Measurements from ENCODE around the gene ABCC3.

The ABCC3 gene

DNA sequence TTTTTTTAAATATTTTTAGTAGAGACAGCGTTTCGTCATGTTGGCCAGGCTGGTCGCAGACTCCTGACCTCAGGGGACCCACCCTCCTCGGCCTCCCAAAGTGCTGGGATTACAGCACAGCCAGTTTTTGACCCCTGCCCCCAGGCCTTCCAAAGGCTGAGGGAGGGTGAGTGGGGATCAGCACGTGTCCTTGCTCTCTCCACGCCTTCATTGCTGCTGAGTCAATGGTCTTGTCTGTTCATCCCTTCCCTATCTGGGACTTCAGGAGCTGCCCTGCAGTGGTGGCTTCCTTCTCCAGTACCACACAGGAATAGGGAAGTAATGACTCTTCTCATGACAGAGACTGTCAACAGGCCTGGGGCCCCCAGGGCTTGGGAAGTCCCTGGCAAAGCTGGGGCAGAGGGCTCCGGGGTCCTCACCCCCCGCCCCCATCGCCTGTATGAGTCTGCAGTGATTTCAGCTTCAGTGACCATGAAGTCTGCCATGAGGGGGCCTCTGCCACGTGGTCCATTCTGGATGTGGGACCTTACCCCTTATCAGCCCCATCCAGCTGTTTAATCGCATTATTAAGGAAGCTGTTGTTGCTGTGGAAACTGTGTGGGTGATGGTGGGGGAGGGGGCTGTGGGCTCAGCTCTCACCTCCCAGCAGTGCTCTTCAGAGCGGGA lies 6.1 kb downstream of the ABCC3 start:
- no peak overlapping the region for H3K27ac ChIP-seq (ENCODE audit: low read length)
- no peak overlapping the region for H3K4me3 ChIP-seq (ENCODE audit: low read length)
- H3K27me3 ChIP-seq (ENCODE audit: insufficient read depth, low read length) = peaks cover 26% of the 10 kb centered on the region
- H3K9me3 ChIP-seq (ENCODE audit: insufficient read depth, low read depth, low read length) = no peaks in the 10 kb centered on the region
- H3K4me1 ChIP-seq (ENCODE audit: insufficient read depth, low read length) = peaks cover 6% of the 10 kb centered on the region; the same call in 1 of the 2 replicates
- H3K9ac ChIP-seq (ENCODE audit: low read depth, low read length) = no peak overlapping the region
- no peaks in the 10 kb centered on the region for H3K36me3 ChIP-seq (ENCODE audit: insufficient read depth, low read depth, low read length)

DNA sequence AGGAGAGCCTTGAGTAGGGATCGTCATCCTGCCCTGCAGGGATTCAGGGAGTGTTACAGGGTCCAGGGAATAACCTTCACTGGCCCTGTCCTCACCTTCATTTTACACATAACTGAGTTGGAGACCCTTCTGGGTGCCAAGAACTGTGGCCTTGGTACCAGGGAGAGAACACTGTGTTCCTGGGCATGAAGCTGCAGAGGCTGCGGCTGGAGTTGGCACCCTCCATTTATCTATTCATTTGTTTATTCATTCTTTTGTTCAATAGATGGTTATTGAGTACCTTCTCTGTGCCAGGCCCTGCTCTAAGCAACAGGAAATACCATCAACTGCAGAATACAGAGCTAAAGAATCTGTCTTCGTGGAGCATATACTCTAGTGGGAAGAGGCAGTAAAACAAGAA lies 6.7 kb downstream of the ABCC3 start:
- H3K36me3 ChIP-seq (ENCODE audit: insufficient read depth, low read depth, low read length) = no peaks in the 10 kb centered on the region
- peaks cover 6% of the 10 kb centered on the region; the same call in 1 of the 2 replicates for H3K4me1 ChIP-seq (ENCODE audit: insufficient read depth, low read length)
- H3K27ac ChIP-seq (ENCODE audit: low read length) = no peak overlapping the region
- H3K27me3 ChIP-seq (ENCODE audit: insufficient read depth, low read length) = peaks cover 20% of the 10 kb centered on the region
- no peaks in the 10 kb centered on the region for H3K9me3 ChIP-seq (ENCODE audit: insufficient read depth, low read depth, low read length)
- H3K4me3 ChIP-seq (ENCODE audit: low read length) = no peak overlapping the region
- H3K9ac ChIP-seq (ENCODE audit: low read depth, low read length) = no peak overlapping the region

DNA sequence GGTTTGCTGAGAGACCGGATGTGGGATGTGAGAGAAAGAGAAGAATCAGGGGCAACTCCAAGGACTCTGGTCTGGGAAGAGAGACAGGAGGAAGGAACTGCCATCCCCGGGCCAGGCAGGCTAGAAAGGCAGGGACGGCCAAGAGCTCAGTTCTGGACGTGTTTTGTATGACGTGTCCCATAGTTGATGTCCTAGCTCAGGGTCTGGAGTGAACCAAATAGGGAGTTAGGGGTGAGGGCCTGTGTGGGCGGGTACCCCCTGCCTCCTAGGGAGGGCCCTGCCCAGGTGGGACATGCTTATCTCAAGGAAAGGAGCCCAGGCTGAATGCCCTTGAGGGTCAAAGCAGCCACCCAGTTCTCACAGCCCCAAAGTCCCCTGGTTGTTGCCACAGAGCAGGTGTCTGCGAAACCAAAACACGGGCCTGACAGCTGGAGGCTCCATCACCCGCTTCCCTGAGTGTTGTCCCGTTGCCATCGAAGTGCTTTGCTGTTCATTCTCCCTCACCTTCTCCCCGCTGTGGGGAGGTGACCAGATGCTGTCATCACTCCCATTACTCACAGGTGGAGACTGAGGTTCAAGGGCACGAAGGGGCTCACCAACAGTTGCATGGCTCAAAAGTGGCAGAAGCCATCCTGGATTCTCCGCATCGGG lies 7.5 kb downstream of the ABCC3 start:
- H3K27ac ChIP-seq (ENCODE audit: low read length) = no peak overlapping the region
- H3K9ac ChIP-seq (ENCODE audit: low read depth, low read length) = no peak overlapping the region
- H3K27me3 ChIP-seq (ENCODE audit: insufficient read depth, low read length) = peaks cover 12% of the 10 kb centered on the region
- no peak overlapping the region for H3K4me3 ChIP-seq (ENCODE audit: low read length)
- H3K4me1 ChIP-seq (ENCODE audit: insufficient read depth, low read length) = peaks cover 6% of the 10 kb centered on the region; the same call in 1 of the 2 replicates
- no peaks in the 10 kb centered on the region for H3K9me3 ChIP-seq (ENCODE audit: insufficient read depth, low read depth, low read length)
- H3K36me3 ChIP-seq (ENCODE audit: insufficient read depth, low read depth, low read length) = no peaks in the 10 kb centered on the region

DNA sequence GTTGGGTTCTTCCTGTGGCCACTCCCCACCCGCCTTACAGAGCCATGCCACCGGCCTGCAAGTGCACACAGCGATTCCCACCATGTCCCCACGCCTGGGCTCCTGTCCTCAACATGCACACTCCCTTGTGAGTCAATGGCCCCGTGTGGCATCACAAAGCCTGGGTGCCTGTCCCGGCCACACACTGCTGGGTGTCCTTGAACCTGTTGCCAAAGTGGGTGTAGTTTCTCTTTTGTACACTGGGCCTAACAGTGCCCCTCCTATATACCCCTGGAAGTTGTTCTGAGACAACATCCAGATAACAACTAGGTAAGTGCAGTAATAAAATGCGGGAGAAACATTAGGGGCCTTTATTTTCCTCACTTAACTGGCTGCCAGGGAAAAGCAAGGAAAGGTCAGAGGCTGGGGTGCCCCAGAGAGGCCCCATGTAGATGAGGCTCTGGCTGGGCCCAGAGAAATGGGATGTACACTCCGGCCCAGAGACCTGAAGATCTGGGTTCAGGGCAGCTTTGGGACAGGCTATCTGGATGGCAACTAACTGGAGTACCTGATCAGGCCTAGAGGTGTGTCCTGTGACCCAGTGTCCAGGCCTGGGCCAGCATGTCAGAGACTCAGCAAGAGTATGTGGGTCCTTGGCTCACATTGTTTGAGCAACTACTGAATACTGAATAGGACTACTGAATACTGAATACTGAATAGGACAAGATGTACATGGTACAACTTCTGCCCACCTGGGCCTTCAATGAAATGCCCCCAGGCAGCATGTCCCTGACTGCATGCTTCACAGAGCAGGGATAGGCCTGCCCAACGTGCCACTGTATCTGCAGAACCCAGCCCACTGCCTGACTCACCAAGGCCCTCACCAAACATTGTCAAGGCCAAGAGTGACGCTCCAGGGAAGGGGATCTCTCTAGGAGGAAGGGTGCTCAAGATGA lies 8.3 kb downstream of the ABCC3 start:
- H3K36me3 ChIP-seq (ENCODE audit: insufficient read depth, low read depth, low read length) = no peaks in the 10 kb centered on the region
- H3K27ac ChIP-seq (ENCODE audit: low read length) = no peak overlapping the region
- no peak overlapping the region for H3K4me3 ChIP-seq (ENCODE audit: low read length)
- H3K9ac ChIP-seq (ENCODE audit: low read depth, low read length) = no peak overlapping the region
- peaks cover 4% of the 10 kb centered on the region; the same call in 1 of the 2 replicates for H3K27me3 ChIP-seq (ENCODE audit: insufficient read depth, low read length)
- H3K4me1 ChIP-seq (ENCODE audit: insufficient read depth, low read length) = peaks cover 6% of the 10 kb centered on the region; the same call in 1 of the 2 replicates
- no peaks in the 10 kb centered on the region for H3K9me3 ChIP-seq (ENCODE audit: insufficient read depth, low read depth, low read length)

DNA sequence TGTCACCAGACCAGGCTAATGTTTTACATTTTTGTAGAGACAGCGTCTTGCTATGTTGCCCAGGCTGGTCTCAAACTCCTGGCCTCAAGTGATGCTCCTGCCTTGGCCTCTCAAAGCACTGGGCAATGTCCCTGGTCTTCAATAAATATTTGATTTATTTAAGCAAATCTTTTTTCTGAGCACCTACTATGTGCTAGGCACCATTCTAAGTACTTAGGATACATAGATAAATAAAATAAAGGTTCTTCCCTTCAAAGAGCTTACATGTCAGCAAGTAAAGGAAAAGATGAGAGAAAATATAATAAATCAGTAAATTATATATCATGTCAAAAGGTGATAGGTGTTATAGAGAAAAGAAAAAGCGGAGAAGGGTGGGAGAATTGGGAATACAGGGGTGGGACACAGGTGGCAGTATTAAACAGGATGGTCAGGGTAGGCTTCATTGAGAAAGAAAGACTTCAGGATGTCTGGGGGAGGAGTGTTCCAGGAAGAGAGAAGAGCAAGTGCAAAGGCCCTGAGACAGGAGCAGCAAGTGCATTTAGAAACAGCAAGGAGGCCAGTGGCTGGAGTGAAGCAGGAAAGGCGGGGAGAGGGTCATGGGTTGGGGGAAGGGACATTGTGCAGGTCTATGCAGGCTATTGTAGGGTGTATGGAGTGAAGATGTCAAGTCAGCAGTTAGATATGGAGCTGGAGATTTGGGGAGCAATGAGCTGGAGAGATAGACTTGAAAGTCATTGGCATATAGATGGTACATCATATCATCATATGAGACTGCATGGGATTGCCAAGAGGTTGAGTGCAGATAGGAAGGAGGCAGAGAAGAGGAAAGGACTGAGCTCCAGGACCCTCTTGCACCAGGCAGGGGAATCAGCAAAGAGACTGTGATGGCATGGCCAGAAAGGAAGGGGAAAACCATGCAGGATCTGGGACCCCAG lies 11.3 kb downstream of the ABCC3 start:
- H3K27ac ChIP-seq (ENCODE audit: low read length) = no peak overlapping the region
- no peaks in the 10 kb centered on the region for H3K4me1 ChIP-seq (ENCODE audit: insufficient read depth, low read length)

DNA sequence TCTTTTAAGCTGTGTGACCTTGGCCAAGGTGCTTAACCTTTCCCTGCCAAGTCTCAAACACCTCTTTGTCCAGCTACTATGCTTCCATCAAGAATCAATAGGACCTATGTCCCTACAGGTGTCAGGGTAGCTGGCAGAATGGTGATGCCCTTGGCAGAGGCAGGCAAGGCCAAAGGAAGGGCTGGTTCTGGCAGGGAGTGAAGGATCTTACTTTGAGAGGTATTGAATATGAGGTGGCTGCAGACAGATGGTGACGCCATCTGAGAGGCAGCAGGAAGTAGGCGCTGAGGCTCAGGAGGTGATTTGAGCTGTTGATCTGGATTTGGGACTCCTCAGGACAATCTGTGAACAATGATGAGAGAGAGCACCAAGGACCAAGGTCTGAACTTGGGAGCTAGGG lies 12.5 kb downstream of the ABCC3 start:
- no peak overlapping the region for H3K27ac ChIP-seq (ENCODE audit: low read length)
- no peaks in the 10 kb centered on the region for H3K36me3 ChIP-seq (ENCODE audit: insufficient read depth, low read depth, low read length)
- no peaks in the 10 kb centered on the region for H3K9me3 ChIP-seq (ENCODE audit: insufficient read depth, low read depth, low read length)
- H3K27me3 ChIP-seq (ENCODE audit: insufficient read depth, low read length) = no peaks in the 10 kb centered on the region
- no peak overlapping the region for H3K4me3 ChIP-seq (ENCODE audit: low read length)
- no peak overlapping the region for H3K9ac ChIP-seq (ENCODE audit: low read depth, low read length)
- H3K4me1 ChIP-seq (ENCODE audit: insufficient read depth, low read length) = no peaks in the 10 kb centered on the region

More for the DNA sequence above, 11.3 kb downstream of the ABCC3 start:
- Histone ChIP-seq H3K27me3 (ENCODE audit: insufficient read depth, low read length) (no peaks in the 10 kb centered on the region), H3K4me3 (ENCODE audit: low read length) (no peak overlapping the region), H3K9ac (ENCODE audit: low read depth, low read length) (no peak overlapping the region), H3K36me3 (ENCODE audit: insufficient read depth, low read depth, low read length) (no peaks in the 10 kb centered on the region), H3K9me3 (ENCODE audit: insufficient read depth, low read depth, low read length) (no peaks in the 10 kb centered on the region)

DNA sequence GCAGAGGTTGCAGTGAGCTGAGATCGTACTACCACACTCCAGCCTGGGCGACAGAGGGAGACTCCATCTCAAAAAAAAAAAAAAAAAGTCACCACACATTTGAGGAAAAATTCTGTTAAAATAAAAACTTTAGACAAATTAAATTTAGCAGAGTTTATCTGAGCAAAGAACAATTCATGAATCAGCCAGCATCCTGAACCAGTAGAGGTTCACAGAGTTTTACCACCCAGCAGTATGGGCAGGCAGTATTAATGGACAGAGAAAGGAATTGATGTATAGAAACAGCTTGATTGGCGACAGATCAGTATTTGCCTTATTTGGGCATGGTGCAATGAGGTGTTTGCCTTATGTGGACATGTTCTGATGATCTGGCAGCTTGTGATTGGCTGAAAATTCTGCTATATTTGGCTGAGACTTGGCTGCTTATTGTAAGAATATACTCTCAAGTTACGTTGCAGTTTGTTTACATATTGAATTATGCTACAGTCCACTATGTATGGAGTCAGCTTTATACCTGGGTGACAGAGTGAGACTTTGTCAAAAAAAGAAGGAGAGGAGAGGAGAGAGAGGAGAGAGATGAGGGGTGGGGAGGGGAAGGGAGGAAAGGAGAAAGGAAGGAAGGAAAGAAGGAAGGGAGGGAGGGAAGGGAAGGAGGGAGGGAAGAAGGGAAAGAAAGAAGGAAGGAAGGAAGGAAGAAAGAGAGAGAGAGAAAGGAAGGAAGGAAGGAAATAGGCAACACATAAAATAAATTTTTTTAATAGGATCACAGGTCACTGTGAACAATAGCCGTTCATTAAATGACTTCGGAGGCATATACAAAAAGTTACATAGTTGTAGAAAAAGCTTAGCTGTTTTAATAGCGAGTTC lies 14.6 kb downstream of the ABCC3 start:
- Histone ChIP-seq H3K27me3 (ENCODE audit: insufficient read depth, low read length) (no peaks in the 10 kb centered on the region), H3K4me1 (ENCODE audit: insufficient read depth, low read length) (no peaks in the 10 kb centered on the region)

DNA sequence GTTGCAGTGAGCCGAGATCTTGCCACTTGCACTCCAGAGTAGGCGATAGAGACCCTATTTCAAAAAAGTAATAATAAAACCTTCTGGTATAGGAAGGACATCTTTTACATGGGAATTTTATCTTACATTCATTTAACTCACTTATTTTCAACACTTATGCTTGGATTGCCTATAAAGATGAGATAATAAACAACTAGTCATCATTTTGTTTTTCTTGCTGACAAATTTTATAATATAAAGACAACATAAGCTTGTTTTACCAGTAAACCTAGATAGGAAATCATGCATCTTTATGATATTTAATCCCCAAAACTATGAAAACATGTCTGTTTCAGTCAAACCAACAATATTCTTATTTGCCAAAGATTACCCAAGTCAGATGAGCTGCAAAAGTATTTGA lies 17.0 kb downstream of the ABCC3 start:
- H3K4me1 ChIP-seq (ENCODE audit: insufficient read depth, low read length) = no peaks in the 10 kb centered on the region
- no peak overlapping the region for H3K4me3 ChIP-seq (ENCODE audit: low read length)
- no peaks in the 10 kb centered on the region for H3K36me3 ChIP-seq (ENCODE audit: insufficient read depth, low read depth, low read length)
- no peak overlapping the region for H3K9ac ChIP-seq (ENCODE audit: low read depth, low read length)
- H3K9me3 ChIP-seq (ENCODE audit: insufficient read depth, low read depth, low read length) = no peaks in the 10 kb centered on the region
- no peak overlapping the region for H3K27ac ChIP-seq (ENCODE audit: low read length)
- no peaks in the 10 kb centered on the region for H3K27me3 ChIP-seq (ENCODE audit: insufficient read depth, low read length)

More for the DNA sequence above, 14.6 kb downstream of the ABCC3 start:
- no peak overlapping the region for H3K27ac ChIP-seq (ENCODE audit: low read length)
- H3K4me3 ChIP-seq (ENCODE audit: low read length) = no peak overlapping the region
- H3K9ac ChIP-seq (ENCODE audit: low read depth, low read length) = no peak overlapping the region
- H3K36me3 ChIP-seq (ENCODE audit: insufficient read depth, low read depth, low read length) = no peaks in the 10 kb centered on the region
- no peaks in the 10 kb centered on the region for H3K9me3 ChIP-seq (ENCODE audit: insufficient read depth, low read depth, low read length)

DNA sequence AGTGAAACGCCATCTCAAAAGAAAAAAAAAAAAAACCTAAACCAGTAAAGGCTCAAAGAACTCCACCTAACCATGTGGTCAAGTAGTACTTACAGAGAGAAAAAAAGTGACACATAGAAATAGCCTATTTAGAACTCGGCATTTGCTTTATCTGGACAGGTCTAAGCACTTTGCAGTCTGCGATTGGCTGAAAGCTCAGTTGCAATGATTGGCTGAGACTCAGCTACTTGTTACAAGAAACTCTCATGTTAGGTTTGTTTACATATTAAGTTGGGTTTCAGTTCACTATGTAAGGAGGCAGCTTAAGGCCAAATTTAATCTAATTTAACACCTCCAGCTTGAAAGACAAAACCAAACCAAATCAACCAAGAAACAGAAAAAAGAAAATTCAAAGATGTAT lies 19.1 kb downstream of the ABCC3 start:
- Histone ChIP-seq H3K9ac (ENCODE audit: low read depth, low read length) (no peak overlapping the region), H3K9me3 (ENCODE audit: insufficient read depth, low read depth, low read length) (no peaks in the 10 kb centered on the region), H3K4me1 (ENCODE audit: insufficient read depth, low read length) (no peaks in the 10 kb centered on the region), H3K27me3 (ENCODE audit: insufficient read depth, low read length) (no peaks in the 10 kb centered on the region), H3K36me3 (ENCODE audit: insufficient read depth, low read depth, low read length) (no peaks in the 10 kb centered on the region), H3K27ac (ENCODE audit: low read length) (no peak overlapping the region), H3K4me3 (ENCODE audit: low read length) (no peak overlapping the region)

DNA sequence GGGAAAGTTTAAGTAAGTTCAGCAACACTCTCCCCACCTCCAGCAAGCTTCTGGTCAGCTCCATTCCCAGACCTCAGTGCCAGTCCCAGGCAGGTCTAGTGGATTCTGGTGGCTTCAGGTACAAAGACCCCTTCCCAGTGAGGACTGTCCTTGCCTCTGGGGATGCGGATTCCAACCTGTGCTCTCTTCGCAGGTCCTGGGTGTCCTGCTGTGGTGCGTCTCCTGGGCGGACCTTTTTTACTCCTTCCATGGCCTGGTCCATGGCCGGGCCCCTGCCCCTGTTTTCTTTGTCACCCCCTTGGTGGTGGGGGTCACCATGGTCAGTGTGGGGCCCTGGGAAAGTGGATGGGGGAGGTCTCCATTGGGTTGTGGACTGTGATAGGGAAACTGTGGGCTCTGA lies 21.8 kb downstream of the ABCC3 start:
- H3K27ac ChIP-seq (ENCODE audit: low read length) = no peak overlapping the region
- H3K4me3 ChIP-seq (ENCODE audit: low read length) = no peak overlapping the region
- H3K36me3 ChIP-seq (ENCODE audit: insufficient read depth, low read depth, low read length) = no peaks in the 10 kb centered on the region
- H3K4me1 ChIP-seq (ENCODE audit: insufficient read depth, low read length) = peaks cover 2% of the 10 kb centered on the region
- no peak overlapping the region for H3K9ac ChIP-seq (ENCODE audit: low read depth, low read length)
- no peaks in the 10 kb centered on the region for H3K27me3 ChIP-seq (ENCODE audit: insufficient read depth, low read length)
- H3K9me3 ChIP-seq (ENCODE audit: insufficient read depth, low read depth, low read length) = no peaks in the 10 kb centered on the region
